Gastroesophageal sphincter (tissue), 3 donors: ENCODE data around the gene TMEM79.

Experiments used
- EP300 ChIP-seq: sonication (generic); formaldehyde crosslinking; IDR thresholded peaks from one replicate; pipeline ENCODE4 v1.6.1; 2017; ENCODE audit warnings: antibody characterized with exemption, mild to moderate bottlenecking
- POLR2A ChIP-seq, 2 donors: fragments of 450-650 bp; IDR thresholded peaks; one replicate each; pipeline ENCODE4 v1.6.1; 2017; ENCODE audit warnings: antibody characterized with exemption in 2 of 2, mild to moderate bottlenecking in 2 of 2, moderate library complexity in 1 of 2
- POLR2AphosphoS5 ChIP-seq: sonication (generic); formaldehyde crosslinking; IDR thresholded peaks from one replicate; pipeline ENCODE4 v1.6.1; 2017; ENCODE audit warnings: antibody characterized with exemption
- TF ChIP-seq, protein P1 (sequence below), 4 experiments: fragments of 200-600 bp in 2 of 4; fragments of 450-650 bp in 2 of 4; sonication (generic) in 1 of 4; IDR thresholded peaks; one replicate each; pipeline ENCODE4 v1.5.1; 2017 to 2019; ENCODE audit warnings: antibody characterized with exemption in 4 of 4, mild to moderate bottlenecking in 2 of 4, moderate library complexity in 2 of 4

DNA sequence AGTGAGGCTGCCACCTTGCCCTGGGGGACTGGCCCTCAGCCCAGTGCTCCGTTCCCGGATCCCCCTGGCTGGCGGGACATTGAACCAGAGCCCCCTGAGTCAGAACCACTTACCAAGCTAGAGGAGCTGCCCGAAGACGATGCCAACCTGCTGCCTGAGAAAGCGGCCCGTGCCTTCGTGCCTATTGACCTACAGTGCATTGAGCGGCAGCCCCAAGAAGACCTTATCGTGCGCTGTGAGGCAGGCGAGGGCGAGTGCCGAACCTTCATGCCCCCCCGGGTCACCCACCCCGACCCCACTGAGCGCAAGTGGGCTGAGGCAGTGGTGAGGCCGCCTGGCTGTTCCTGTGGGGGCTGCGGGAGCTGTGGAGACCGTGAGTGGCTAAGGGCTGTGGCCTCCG is 1.3 kb downstream of the TMEM79 start:
- TF ChIP-seq POLR2A (IDR thresholded peaks at IDR 0.05) (no peak), POLR2AphosphoS5 (no peak), EP300 (no peak)
- TF ChIP-seq, protein P1, sequence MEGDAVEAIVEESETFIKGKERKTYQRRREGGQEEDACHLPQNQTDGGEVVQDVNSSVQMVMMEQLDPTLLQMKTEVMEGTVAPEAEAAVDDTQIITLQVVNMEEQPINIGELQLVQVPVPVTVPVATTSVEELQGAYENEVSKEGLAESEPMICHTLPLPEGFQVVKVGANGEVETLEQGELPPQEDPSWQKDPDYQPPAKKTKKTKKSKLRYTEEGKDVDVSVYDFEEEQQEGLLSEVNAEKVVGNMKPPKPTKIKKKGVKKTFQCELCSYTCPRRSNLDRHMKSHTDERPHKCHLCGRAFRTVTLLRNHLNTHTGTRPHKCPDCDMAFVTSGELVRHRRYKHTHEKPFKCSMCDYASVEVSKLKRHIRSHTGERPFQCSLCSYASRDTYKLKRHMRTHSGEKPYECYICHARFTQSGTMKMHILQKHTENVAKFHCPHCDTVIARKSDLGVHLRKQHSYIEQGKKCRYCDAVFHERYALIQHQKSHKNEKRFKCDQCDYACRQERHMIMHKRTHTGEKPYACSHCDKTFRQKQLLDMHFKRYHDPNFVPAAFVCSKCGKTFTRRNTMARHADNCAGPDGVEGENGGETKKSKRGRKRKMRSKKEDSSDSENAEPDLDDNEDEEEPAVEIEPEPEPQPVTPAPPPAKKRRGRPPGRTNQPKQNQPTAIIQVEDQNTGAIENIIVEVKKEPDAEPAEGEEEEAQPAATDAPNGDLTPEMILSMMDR (IDR thresholded peaks at IDR 0.05) = no peak
